Astrocyte (in vitro differentiated cells and primary cell): ENCODE measurements around the gene NTSR1. TPM values are rescaled to one million over a fixed set of nuclear protein-coding genes. Genes with fewer than 3 reads are reported as not detected.

ENCODE experiments used
- DNase-seq: peaks from one replicate; pipeline ENCODE4 v3.0.0-alpha.2; 2010; ENCODE audit warnings: low read depth
- FAIRE-seq: peaks from 2 replicates; lab custom pipeline; 2011; peaks lifted over from hg19 to GRCh38; lab: Jason Lieb, UNC
- H2AFZ ChIP-seq: 2 replicates; pipeline ENCODE4 v1.6.0; 2012; ENCODE audit warnings: low read depth, low read length, inconsistent platforms
- H3K27ac ChIP-seq: 2 replicates; pipeline ENCODE4 v1.5.1; 2011; ENCODE audit warnings: low read depth, low read length, inconsistent platforms
- H3K27me3 ChIP-seq: 2 replicates; pipeline ENCODE4 v1.6.0; 2011; ENCODE audit warnings: low read length, inconsistent platforms; ENCODE audit not compliant: insufficient read depth
- H3K36me3 ChIP-seq: 2 replicates; pipeline ENCODE4 v1.5.1; 2011; ENCODE audit warnings: low read length, inconsistent platforms; ENCODE audit not compliant: insufficient read depth
- H3K4me1 ChIP-seq: 2 replicates; pipeline ENCODE4 v1.5.1; 2011; ENCODE audit warnings: low read length, inconsistent platforms; ENCODE audit not compliant: insufficient read depth
- H3K4me2 ChIP-seq: 2 replicates; pipeline ENCODE4 v1.6.0; 2012; ENCODE audit warnings: low read length, inconsistent platforms
- H3K4me3 ChIP-seq: 2 replicates; pipeline ENCODE4 v1.5.1; 2011; ENCODE audit warnings: low read depth, mild to moderate bottlenecking, low read length, inconsistent platforms; ENCODE audit not compliant: insufficient read depth
- H3K79me2 ChIP-seq: 2 replicates; pipeline ENCODE4 v1.6.0; 2012; ENCODE audit warnings: mild to moderate bottlenecking, low read length, inconsistent platforms; ENCODE audit not compliant: insufficient read depth
- H3K9ac ChIP-seq: 2 replicates; pipeline ENCODE4 v1.6.0; 2012; ENCODE audit warnings: mild to moderate bottlenecking, low read length, inconsistent platforms
- H3K9me3 ChIP-seq: 2 replicates; pipeline ENCODE4 v1.5.1; 2012; ENCODE audit warnings: low read depth, mild to moderate bottlenecking, low read length, inconsistent platforms; ENCODE audit not compliant: insufficient read depth
- H4K20me1 ChIP-seq: 2 replicates; pipeline ENCODE4 v1.6.0; 2012; ENCODE audit warnings: low read length, inconsistent platforms; ENCODE audit not compliant: insufficient read depth
- H3K27ac Mint-ChIP-seq: one replicate; pipeline ENCODE4 v1.8.0; 2021; ENCODE audit warnings: mild to moderate bottlenecking, mixed read lengths; ENCODE audit not compliant: unreplicated experiment
- H3K27me3 Mint-ChIP-seq: one replicate; pipeline ENCODE4 v1.8.0; 2021; ENCODE audit warnings: low read depth, mixed read lengths; ENCODE audit not compliant: unreplicated experiment
- H3K36me3 Mint-ChIP-seq: one replicate; pipeline ENCODE4 v1.8.0; 2021; ENCODE audit warnings: low read depth, mixed read lengths; ENCODE audit not compliant: unreplicated experiment
- H3K4me1 Mint-ChIP-seq: one replicate; pipeline ENCODE4 v1.8.0; 2021; ENCODE audit warnings: low read depth, mixed read lengths; ENCODE audit not compliant: unreplicated experiment
- H3K4me3 Mint-ChIP-seq: one replicate; pipeline ENCODE4 v1.8.0; 2021; ENCODE audit warnings: mild to moderate bottlenecking, moderate library complexity, mixed read lengths; ENCODE audit not compliant: unreplicated experiment
- H3K9me3 Mint-ChIP-seq: one replicate; pipeline ENCODE4 v1.8.0; 2021; ENCODE audit warnings: mild to moderate bottlenecking, mixed read lengths; ENCODE audit not compliant: unreplicated experiment
- EZH2 ChIP-seq: IDR thresholded peaks from 2 replicates; pipeline ENCODE4 v1.6.1; 2012; ENCODE audit warnings: mild to moderate bottlenecking, low read length, inconsistent platforms; ENCODE audit not compliant: insufficient read depth
- total RNA-seq: library from RNA; stranded (reverse); gene quantifications from 2 replicates; pipeline ENCODE4 v1.2.1, GENCODE V29; 2021
- TF ChIP-seq, protein P1 (sequence below): IDR thresholded peaks from 2 replicates; pipeline ENCODE4 v1.5.1; 2011; ENCODE audit warnings: low read depth, mild to moderate bottlenecking, inconsistent platforms, low read length, moderate library complexity; ENCODE audit not compliant: insufficient read depth

NTSR1 gene
- total RNA-seq, 1 donor from 2014 or later = 0.16 TPM

DNA sequence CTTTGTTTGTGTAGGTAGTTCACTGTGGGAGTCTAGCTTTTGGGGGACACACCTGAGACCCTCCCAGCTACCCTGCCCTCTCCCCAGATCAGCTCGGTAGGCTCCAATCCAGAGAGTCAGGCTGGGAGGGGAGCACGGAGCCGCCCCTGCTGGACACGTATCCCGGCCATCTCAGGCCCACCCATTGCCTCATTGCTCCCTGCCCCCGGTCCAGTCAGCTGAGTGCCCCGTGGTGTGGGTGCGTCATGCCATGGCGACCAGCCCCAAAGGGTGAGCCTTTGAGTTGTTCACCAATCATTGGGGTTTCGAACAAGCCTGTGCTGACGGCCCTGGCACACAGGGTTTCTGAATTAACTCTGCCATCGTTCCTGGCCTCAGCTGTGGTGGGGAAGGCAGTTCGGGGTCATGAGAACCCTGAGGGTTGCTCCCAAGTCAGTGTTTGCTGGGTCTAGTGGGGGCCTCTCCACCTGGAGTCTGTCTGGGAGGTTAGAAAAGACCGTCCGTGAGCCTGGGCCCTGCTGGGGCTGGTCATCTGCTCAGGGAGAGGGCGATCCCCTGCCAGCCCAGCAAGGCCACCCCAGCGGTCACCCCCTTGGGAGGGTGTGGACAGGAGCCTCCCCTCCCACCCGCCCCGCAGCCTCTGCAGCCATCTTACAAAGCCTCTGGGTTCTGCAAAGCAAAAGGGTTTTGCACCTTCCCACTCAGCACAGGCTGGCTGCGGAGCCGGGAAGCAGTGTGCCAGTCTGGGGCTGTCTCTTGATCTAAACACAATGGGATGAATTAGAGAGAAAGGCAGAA is 34.5 kb downstream of the NTSR1 start:
- no peak overlapping the region for H3K4me2 ChIP-seq
- no peak for FAIRE-seq
- no peak overlapping the region for H3K9ac ChIP-seq
- no peaks in the 10 kb centered on the region for H4K20me1 ChIP-seq
- H3K36me3 Mint-ChIP-seq = peaks cover 2% of the 10 kb centered on the region
- no peaks in the 10 kb centered on the region for H3K36me3 ChIP-seq
- H3K9me3 ChIP-seq = no peaks in the 10 kb centered on the region
- H3K79me2 ChIP-seq = no peaks in the 10 kb centered on the region
- no peak overlapping the region for H2AFZ ChIP-seq
- H3K4me3 ChIP-seq = no peak overlapping the region
- H3K9me3 Mint-ChIP-seq = peaks cover 2% of the 10 kb centered on the region
- H3K4me1 ChIP-seq = peaks cover 34% of the 10 kb centered on the region
- TF ChIP-seq, protein P1, sequence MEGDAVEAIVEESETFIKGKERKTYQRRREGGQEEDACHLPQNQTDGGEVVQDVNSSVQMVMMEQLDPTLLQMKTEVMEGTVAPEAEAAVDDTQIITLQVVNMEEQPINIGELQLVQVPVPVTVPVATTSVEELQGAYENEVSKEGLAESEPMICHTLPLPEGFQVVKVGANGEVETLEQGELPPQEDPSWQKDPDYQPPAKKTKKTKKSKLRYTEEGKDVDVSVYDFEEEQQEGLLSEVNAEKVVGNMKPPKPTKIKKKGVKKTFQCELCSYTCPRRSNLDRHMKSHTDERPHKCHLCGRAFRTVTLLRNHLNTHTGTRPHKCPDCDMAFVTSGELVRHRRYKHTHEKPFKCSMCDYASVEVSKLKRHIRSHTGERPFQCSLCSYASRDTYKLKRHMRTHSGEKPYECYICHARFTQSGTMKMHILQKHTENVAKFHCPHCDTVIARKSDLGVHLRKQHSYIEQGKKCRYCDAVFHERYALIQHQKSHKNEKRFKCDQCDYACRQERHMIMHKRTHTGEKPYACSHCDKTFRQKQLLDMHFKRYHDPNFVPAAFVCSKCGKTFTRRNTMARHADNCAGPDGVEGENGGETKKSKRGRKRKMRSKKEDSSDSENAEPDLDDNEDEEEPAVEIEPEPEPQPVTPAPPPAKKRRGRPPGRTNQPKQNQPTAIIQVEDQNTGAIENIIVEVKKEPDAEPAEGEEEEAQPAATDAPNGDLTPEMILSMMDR = no peak
- TF ChIP-seq EZH2 = no peak
- peaks cover 26% of the 10 kb centered on the region for H3K4me1 Mint-ChIP-seq
- H3K27ac ChIP-seq = no peak overlapping the region
- H3K4me3 Mint-ChIP-seq = no peak overlapping the region
- no peak for DNase-seq
- peaks cover 32% of the 10 kb centered on the region for H3K27me3 Mint-ChIP-seq
- no peak overlapping the region for H3K27ac Mint-ChIP-seq
- H3K27me3 ChIP-seq = peaks cover 5% of the 10 kb centered on the region

DNA sequence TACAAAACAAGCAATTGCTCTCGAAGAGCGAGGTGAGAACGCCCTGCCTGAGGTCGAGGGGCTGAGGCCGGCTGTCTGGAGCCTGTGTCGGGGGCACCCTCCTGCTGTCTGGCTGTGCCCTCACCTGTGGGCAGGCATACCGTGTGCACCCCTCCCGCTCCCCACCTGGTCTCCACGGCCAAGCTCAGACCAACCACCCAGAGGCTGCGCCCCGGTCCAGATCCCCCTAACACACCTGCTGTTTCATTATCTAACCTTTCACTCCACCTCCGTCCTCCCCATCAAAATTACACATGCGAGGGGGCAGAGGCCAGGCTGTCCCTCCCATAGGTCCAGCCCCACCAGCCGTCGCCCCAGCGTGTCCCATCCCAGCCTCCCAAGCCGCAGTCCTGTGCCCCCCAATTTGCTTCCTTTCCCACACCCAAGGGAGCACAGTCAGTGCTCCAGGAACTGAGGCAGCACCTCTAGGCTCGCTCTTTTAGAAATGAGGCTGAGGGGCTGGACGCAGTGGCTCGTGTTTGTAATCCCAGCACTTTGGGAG is 35.2 kb downstream of the NTSR1 start:
- DNase-seq = no peak
- Mint-ChIP-seq H3K36me3 (peaks cover 2% of the 10 kb centered on the region), H3K4me3 (no peak overlapping the region), H3K27me3 (peaks cover 29% of the 10 kb centered on the region), H3K9me3 (peaks cover 5% of the 10 kb centered on the region), H3K4me1 (peaks cover 23% of the 10 kb centered on the region), H3K27ac (peak overlapping the region; percentile 66)
- no peak overlapping the region for H3K4me2 ChIP-seq
- no peaks in the 10 kb centered on the region for H3K79me2 ChIP-seq
- H3K27me3 ChIP-seq = peaks cover 8% of the 10 kb centered on the region
- H3K4me1 ChIP-seq = peaks cover 33% of the 10 kb centered on the region
- TF ChIP-seq, protein P1 = no peak
- TF ChIP-seq EZH2 = no peak
- no peaks in the 10 kb centered on the region for H3K36me3 ChIP-seq
- H3K9ac ChIP-seq = no peak overlapping the region
- no peak overlapping the region for H2AFZ ChIP-seq
- H3K4me3 ChIP-seq = no peak overlapping the region
- H4K20me1 ChIP-seq = no peaks in the 10 kb centered on the region
- FAIRE-seq = no peak
- H3K27ac ChIP-seq = no peak overlapping the region
- H3K9me3 ChIP-seq = no peaks in the 10 kb centered on the region

DNA sequence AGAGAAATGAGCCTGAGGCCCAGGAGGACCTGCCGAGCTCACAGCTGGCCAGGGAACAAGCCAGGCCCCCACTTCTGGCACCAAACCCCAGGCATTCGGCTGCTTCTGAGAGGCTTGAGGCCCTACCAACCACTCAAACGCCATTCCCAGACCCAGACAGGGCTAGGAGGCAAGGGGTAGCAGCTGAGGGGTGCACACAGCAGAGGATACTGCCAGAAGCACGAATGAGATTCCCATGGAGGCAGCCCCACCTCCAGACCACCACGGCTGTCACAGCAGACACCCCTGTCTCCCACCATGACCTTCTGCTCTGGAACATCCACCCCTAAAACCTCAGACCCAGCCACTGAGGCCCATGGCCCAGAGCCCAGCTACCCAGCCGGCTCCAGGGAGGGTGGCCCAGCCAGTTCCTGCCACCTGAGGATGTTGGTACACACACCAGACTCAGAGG is 36.1 kb downstream of the NTSR1 start:
- peaks cover 5% of the 10 kb centered on the region for H3K9me3 Mint-ChIP-seq
- no peaks in the 10 kb centered on the region for H4K20me1 ChIP-seq
- FAIRE-seq = no peak
- no peak overlapping the region for H3K4me3 Mint-ChIP-seq
- H3K27ac Mint-ChIP-seq = no peak overlapping the region
- no peak for DNase-seq
- H3K27ac ChIP-seq = no peak overlapping the region
- no peaks in the 10 kb centered on the region for H3K36me3 ChIP-seq
- H3K36me3 Mint-ChIP-seq = peaks cover 5% of the 10 kb centered on the region
- no peaks in the 10 kb centered on the region for H3K79me2 ChIP-seq
- peaks cover 31% of the 10 kb centered on the region for H3K27me3 Mint-ChIP-seq
- peaks cover 8% of the 10 kb centered on the region for H3K27me3 ChIP-seq
- H2AFZ ChIP-seq = no peak overlapping the region
- H3K9ac ChIP-seq = no peak overlapping the region
- TF ChIP-seq, protein P1 = no peak
- no peak for TF ChIP-seq EZH2
- peaks cover 22% of the 10 kb centered on the region for H3K4me1 Mint-ChIP-seq
- H3K9me3 ChIP-seq = no peaks in the 10 kb centered on the region
- H3K4me2 ChIP-seq = no peak overlapping the region
- H3K4me1 ChIP-seq = peaks cover 23% of the 10 kb centered on the region
- no peak overlapping the region for H3K4me3 ChIP-seq
